ENCODE data around the gene GJB2.

GJB2 gene

DNA sequence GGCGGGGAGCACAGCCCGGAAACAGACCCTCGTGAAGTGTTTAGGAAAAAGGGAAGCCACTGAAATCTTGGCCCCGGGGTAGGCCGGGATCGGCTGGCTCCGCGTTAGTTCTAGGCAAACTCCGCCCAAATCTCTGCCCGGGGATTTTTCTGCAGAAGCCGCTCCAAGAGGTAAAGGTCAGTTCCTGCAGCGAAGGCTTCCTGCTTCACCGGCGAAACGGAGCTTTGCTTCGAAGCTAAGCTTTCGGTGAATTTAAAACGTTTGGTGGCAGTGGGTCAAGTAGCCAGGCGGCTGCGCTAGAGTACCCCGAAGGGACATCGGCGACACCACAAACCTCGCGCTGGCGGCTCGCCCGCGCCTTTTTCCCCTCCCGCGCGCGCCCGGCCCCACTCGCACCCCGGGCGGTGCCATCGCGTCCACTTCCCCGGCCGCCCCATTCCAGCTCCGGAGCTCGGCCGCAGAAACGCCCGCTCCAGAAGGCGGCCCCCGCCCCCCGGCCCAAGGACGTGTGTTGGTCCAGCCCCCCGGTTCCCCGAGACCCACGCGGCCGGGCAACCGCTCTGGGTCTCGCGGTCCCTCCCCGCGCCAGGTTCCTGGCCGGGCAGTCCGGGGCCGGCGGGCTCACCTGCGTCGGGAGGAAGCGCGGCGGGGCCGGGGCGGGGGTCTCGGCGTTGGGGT lies 441 bp downstream of the GJB2 start:
- Histone ChIP-seq H3K27me3 (ENCODE audit: insufficient read depth, low read depth) (peaks cover 13% of the 10 kb centered on the region), H3K9ac (peak overlapping the region; percentile 53; the same call in 1 of the 2 replicates), H3K4me2 (peak overlapping the region; percentile 86), H3K36me3 (ENCODE audit: insufficient read depth) (no peaks in the 10 kb centered on the region), H4K20me1 (ENCODE audit: insufficient read depth) (no peaks in the 10 kb centered on the region), H3K4me1 (ENCODE audit: low read depth, poor library complexity, severe bottlenecking) (peaks cover 38% of the 10 kb centered on the region), H3K79me2 (ENCODE audit: insufficient read depth, low read depth) (no peaks in the 10 kb centered on the region), H2AFZ (ENCODE audit: low read depth) (peak overlapping the region; percentile 79), H3K27ac (0 out of 2 replicates have a peak overlapping the region, but pooled peaks have one; percentile 22), H3K4me3 (IDR thresholded peaks at IDR 0.05; ENCODE audit: insufficient read depth, low read depth, low read length) (no peak overlapping the region)
- TF ChIP-seq, protein P1, sequence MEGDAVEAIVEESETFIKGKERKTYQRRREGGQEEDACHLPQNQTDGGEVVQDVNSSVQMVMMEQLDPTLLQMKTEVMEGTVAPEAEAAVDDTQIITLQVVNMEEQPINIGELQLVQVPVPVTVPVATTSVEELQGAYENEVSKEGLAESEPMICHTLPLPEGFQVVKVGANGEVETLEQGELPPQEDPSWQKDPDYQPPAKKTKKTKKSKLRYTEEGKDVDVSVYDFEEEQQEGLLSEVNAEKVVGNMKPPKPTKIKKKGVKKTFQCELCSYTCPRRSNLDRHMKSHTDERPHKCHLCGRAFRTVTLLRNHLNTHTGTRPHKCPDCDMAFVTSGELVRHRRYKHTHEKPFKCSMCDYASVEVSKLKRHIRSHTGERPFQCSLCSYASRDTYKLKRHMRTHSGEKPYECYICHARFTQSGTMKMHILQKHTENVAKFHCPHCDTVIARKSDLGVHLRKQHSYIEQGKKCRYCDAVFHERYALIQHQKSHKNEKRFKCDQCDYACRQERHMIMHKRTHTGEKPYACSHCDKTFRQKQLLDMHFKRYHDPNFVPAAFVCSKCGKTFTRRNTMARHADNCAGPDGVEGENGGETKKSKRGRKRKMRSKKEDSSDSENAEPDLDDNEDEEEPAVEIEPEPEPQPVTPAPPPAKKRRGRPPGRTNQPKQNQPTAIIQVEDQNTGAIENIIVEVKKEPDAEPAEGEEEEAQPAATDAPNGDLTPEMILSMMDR (conservative IDR thresholded peaks at IDR 0.05; ENCODE audit: low read depth, low read length), result no peak

DNA sequence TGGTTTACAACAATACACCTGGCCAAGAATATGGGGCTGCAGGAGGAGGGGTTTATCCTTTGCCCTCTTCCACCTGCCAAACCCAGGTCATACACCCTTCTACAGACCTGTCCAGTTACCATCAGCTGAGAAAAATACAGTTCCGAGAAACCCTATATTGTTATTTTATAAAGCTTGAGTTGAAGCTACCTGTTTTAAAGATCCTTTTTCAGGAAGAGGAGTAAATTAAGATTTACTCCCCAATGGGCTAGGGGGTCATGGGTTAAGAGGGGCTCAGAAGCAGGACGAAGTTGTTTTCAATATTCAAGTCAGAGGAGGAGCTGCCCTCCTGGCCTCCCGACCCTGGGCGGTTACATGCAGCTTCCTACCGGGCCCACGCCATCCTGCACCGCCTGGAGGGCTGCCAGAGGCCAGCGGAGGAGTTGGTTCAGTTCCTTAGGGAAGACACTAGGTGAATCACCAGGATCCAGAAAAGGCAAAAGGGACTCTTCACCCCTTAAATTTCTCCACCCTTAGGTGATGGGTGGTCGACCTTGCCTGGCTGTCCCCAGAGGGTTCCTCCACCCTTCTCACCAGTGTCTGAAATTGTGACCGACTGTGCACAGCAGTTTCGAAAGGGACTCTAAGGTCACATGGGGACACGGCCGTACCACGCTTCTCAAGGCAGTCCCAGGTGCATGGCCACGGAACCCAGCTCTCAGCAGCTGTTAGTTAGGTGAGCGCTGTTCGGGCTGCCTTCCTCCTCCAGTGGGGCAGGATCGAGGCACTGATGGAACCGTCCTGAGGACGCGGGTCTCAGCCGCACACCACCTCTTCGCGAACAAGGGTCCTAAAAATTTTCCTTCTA lies 1.2 kb downstream of the GJB2 start:
- TF ChIP-seq, protein P1 (conservative IDR thresholded peaks at IDR 0.05; ENCODE audit: low read depth, low read length), result no peak
- peak overlapping the region; percentile 53; the same call in 1 of the 2 replicates for H3K9ac ChIP-seq
- H3K36me3 ChIP-seq (ENCODE audit: insufficient read depth), result no peaks in the 10 kb centered on the region
- H3K4me1 ChIP-seq (ENCODE audit: low read depth, poor library complexity, severe bottlenecking), result peaks cover 32% of the 10 kb centered on the region
- H3K4me3 ChIP-seq (IDR thresholded peaks at IDR 0.05; ENCODE audit: insufficient read depth, low read depth, low read length), result no peak overlapping the region
- no peaks in the 10 kb centered on the region for H3K79me2 ChIP-seq (ENCODE audit: insufficient read depth, low read depth)
- H2AFZ ChIP-seq (ENCODE audit: low read depth), result peak overlapping the region; percentile 79
- H3K4me2 ChIP-seq, result peak overlapping the region; percentile 86
- H3K27ac ChIP-seq, result 0 out of 2 replicates have a peak overlapping the region, but pooled peaks have one; percentile 22
- peaks cover 13% of the 10 kb centered on the region for H3K27me3 ChIP-seq (ENCODE audit: insufficient read depth, low read depth)
- no peaks in the 10 kb centered on the region for H4K20me1 ChIP-seq (ENCODE audit: insufficient read depth)

DNA sequence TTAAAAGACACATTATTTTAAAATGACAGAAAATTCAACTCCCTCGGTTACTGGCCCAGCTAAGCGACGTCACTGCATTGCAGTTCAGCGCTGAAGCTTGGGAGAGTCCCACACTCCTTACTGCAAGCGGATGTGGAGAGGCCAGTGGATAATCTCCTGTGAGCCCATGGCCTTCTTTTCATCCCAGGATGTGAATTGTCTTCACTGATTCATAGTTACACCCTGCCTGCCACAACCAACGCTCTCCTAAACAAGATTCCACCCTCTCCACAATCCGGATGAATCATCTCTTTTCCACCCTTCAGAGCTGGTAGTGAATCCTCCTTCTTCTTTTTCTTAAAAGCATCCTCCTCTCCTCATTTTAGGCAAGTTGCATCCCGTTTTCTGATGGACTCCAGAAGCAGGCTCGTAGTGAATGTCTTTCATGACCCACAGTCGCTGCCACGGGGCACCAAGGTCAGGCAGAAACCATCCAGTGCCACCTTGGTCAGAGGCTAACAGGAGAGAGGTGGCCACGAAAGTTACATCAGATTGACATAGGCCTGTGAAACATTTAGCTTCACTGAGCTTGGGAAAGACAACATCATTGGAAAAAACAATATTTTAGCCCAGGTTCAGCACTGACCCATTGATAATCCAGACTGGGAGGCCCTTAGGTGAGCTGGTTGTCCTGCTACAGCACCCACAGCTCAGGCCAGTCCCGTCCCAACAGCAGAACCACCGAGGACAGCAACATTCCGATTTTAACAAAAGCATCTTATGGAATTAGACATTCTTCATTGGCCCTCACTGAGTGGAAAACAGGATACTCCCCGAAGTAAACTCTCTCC lies 2.0 kb downstream of the GJB2 start:
- TF ChIP-seq, protein P1 (conservative IDR thresholded peaks at IDR 0.05; ENCODE audit: low read depth, low read length), result no peak
- Histone ChIP-seq H3K4me3 (IDR thresholded peaks at IDR 0.05; ENCODE audit: insufficient read depth, low read depth, low read length) (no peak overlapping the region), H3K27ac (no peak overlapping the region)

DNA sequence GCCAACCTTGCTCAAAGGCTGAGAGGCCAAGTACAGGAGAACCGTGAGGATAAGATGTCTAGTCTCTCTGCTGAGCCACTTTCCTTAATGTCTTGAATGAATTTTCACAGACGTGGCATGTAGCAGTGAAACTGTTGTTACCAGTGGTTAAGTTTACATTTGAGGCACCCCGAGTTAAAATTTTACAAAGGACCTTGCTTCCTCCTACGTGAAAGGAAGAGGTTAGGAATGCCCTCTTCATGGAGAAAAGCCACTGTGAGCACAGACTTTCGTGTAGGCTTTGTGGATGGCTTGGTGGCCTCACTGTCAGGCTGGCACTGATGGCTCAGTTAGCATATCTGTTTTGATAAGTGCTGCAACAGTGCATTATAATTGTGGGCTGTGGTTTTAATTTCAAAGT lies 2.7 kb downstream of the GJB2 start:
- Histone ChIP-seq H3K27ac (no peak overlapping the region), H3K4me1 (ENCODE audit: low read depth, poor library complexity, severe bottlenecking) (peaks cover 32% of the 10 kb centered on the region), H3K4me3 (IDR thresholded peaks at IDR 0.05; ENCODE audit: insufficient read depth, low read depth, low read length) (no peak overlapping the region), H2AFZ (ENCODE audit: low read depth) (no peak overlapping the region), H3K79me2 (ENCODE audit: insufficient read depth, low read depth) (no peaks in the 10 kb centered on the region), H3K27me3 (ENCODE audit: insufficient read depth, low read depth) (peaks cover 8% of the 10 kb centered on the region), H4K20me1 (ENCODE audit: insufficient read depth) (no peaks in the 10 kb centered on the region), H3K4me2 (no peak overlapping the region), H3K9ac (no peak overlapping the region), H3K36me3 (ENCODE audit: insufficient read depth) (no peaks in the 10 kb centered on the region)
- TF ChIP-seq, protein P1 (conservative IDR thresholded peaks at IDR 0.05; ENCODE audit: low read depth, low read length), result no peak

More for the DNA sequence above, 2.0 kb downstream of the GJB2 start:
- Histone ChIP-seq H3K9ac (no peak overlapping the region), H3K4me2 (peak overlapping the region; percentile 86), H2AFZ (ENCODE audit: low read depth) (no peak overlapping the region), H4K20me1 (ENCODE audit: insufficient read depth) (no peaks in the 10 kb centered on the region), H3K27me3 (ENCODE audit: insufficient read depth, low read depth) (peaks cover 11% of the 10 kb centered on the region), H3K79me2 (ENCODE audit: insufficient read depth, low read depth) (no peaks in the 10 kb centered on the region), H3K36me3 (ENCODE audit: insufficient read depth) (no peaks in the 10 kb centered on the region), H3K4me1 (ENCODE audit: low read depth, poor library complexity, severe bottlenecking) (peaks cover 32% of the 10 kb centered on the region)
